GM19240 (cell line): ENCODE data around the gene ANKRD49.

Experiments used
- DNase-seq: peaks from one replicate; pipeline ENCODE4 v3.0.0; 2011; ENCODE audit warnings: low spot score; ENCODE audit not compliant: insufficient read length

ANKRD49 gene, protein sequence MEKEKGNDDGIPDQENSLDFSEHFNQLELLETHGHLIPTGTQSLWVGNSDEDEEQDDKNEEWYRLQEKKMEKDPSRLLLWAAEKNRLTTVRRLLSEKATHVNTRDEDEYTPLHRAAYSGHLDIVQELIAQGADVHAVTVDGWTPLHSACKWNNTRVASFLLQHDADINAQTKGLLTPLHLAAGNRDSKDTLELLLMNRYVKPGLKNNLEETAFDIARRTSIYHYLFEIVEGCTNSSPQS

GRCh38 chr11:94493281-94494125 is at the start of gene ANKRD49, which contains the start of gene MRE11:
Gene ANKRD49, plus strand, starts transcription at chr11:94493984. Its CDS starts 2,710 bp downstream, at chr11:94496694.
Gene MRE11, minus strand, starts transcription at chr11:94493844. Its CDS starts 1,043 bp downstream, at chr11:94492801.
- DNase-seq, result peak; percentile 70

GRCh38 chr11:94445641-94446040 is 48.1 kb upstream of the ANKRD49 start:
- no peak for DNase-seq

DNA sequence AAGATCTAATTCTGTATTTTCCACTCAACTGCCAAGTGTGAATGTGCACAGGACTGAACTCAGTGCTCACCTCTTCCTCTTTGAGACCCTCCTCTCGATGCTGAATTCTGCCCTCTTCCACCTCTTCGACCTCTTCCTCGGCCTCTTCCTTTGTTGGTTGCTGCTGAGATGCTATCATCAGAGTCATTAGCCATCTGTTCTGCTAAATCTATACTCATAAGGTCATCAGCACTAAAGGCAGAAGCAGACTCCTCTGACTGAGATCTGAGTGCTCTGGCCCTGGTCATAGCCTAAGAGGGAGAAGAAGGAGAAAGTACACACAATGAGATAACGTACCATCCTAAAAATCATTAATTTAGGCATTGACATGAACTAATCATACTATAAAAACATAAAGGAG is 46.6 kb upstream of the ANKRD49 start:
- DNase-seq, result no peak

DNA sequence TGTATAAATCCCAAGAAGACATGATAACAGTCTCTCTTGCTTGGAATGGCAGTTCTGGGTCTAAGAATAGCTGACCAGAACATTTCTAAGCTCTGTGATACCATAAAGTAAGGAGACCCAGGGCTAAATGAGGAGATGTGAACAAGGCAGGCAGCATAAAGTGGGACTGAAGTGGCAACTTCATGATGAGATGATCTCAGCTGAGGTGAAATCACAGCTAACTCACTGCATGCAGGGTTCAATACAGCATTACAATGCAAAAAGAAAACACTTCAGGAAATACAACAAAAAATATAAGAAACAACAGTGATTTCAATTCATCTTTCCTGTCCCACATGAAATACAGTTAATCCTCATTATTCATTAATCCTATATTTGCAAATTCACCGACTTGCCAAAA is 44.8 kb upstream of the ANKRD49 start:
- DNase-seq, result no peak

GRCh38 chr11:94449437-94449836 is 44.3 kb upstream of the ANKRD49 start:
- DNase-seq, result no peak

DNA sequence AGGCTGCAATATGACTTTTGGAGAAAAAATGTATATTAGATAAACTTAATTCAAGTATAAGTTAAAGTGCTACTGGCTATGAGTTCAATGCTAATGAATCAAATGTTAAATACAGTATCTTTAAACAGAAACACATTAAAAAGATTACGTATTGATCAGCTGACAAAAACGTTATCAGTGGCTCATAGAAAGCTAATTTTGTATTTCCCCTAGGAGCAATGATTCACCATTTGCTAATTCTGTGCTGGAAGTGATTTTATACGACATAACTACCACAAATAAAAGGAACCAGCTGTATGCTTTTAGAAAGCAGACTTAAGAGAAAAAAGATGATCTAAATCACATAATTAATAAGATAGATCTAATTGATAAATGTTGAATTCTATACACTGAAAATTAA is 43.7 kb upstream of the ANKRD49 start:
- no peak for DNase-seq

- no peak for DNase-seq
Measured at GRCh38 chr11:94452988-94453387, 40.8 kb upstream of the ANKRD49 start.

DNA sequence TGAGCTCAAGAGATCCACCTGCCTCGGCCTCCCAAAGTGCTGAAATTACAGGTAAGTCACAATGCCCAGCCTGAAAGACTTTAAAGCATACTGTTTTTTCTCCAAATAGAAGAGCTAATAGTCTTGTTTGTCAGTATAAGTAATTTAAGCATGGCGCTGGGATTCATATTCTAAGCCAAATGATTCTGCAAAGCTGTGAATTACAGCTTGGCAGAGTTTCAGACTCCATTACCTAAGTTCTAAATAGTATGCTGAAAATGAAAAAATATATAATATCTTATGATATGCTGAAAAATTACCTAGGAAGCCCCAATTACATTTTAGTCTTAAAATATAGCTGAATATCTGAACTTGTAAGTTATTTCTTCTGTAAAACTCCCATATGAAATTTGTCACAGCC is 39.5 kb upstream of the ANKRD49 start:
- no peak for DNase-seq

- no peak for DNase-seq
Measured at GRCh38 chr11:94455861-94456260, 37.9 kb upstream of the ANKRD49 start.

- no peak for DNase-seq
Measured at GRCh38 chr11:94457118-94458029, 36.4 kb upstream of the ANKRD49 start.

DNA sequence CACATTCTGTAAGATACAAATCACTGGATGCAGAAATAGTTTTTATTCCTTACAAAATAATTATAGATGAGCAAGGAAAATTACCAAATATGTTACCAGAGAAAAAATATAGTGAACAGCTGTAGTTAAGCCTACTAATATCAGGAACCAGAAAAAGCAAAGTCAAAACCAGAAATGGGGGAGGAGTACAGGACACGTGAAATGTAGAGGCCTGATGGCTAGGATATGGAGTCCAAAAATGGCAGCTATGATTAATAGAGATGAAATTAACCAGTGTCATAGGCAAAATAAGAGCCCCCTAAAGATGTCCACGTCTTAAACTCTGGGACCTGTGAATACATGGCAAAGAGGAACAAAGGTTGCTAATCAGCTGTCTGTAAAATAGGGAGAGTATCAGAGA is 34.2 kb upstream of the ANKRD49 start:
- no peak for DNase-seq

GRCh38 chr11:94469416-94469815 is 24.4 kb upstream of the ANKRD49 start:
- no peak for DNase-seq

DNA sequence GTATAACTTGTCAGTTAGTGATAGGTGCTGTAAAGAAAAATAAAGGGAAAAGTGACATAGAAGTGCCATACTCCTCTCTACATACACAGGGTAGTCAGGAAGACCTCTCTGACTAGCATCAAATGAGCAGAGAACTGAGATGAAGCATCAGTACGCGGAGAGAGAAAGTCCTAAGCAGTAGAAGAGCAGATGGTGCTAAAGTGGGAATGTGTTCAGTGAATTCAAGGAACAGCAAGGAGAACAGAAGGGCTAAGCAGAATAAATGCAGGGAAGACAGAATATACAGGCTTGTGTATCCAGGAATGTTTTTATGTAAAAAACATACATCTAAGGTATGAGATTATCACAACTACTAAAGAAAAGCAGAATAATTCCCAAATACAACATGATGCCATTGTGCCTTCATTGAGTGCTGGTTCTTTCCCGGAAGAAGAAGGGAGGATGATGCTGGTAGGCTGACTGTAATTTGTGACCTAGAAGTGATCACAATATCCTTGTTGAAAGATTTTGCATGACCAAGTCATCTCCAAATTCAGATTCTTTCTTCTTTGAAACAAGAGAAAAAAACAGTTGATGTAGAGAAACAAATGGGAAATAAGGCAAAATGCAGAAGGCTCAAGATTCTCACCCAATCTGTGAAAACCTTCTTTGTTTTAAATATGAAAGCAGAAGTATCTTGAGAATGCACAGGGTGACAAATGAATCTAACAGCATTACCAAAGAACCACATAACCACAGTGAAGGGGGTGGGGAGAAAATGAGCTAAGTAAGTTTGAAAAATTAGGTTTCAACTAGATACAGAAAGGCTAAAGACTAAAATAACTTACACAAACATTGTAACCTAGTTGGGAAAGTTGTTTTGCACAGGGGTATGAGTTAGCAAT is 20.6 kb upstream of the ANKRD49 start:
- DNase-seq, result no peak

DNA sequence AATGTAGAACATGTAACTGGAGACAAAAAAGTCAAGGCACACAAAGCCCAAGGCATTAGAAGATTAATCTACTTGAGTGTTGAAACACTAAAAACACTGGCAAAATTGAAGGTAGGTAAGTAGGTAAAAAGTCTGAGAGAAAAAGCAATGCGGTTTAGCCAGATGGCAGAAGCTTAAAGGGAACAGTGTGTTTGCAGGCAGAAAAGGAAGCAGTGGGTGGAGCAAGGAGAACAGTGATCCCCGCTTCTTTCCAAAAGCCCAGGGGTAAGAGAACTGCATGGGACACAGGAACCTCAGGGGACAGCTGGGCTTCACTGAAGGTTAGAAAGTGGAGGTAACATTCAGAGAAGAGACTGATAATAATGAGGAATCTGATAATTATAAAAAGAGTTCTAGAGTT is 16.2 kb upstream of the ANKRD49 start:
- DNase-seq, result no peak

DNA sequence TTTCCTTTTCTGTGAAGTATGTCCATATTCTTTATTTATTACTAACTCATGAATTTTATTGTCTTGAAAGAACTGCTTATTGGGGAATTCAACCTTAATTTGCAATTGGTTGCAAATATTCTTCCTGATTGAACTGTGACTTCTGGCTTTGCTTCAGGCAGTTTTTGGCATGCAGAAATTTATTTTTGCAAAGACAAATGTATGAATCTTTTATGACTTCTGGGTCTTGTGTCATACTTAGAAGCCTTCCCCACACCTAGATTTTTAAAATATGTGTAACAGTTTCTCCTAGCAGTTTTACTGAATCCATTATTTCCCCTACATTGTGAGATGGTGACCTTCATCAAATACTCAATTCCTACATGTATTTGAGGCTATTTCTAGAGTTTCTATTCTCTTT is 12.4 kb upstream of the ANKRD49 start:
- DNase-seq, result no peak

DNA sequence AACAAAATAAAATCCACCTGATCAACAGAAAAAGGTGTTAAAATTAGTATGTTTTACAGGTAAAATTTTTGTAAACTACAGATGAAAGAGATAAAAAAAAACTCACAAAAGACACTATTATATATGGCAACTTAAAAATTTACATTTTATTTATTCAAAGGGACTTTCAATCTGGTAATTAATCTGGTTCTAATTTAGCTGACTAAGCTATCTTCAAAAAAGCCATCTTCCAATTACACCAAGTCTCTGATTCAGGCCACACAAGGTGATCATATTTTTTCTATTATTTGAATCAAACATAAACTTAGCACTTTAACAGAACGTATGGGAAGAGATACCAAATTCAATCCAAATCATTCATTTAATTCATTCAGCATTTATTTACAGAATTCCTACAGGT is 7.7 kb upstream of the ANKRD49 start:
- DNase-seq, result no peak

- DNase-seq, result no peak
Measured at GRCh38 chr11:94494126-94494680, 419 bp downstream of the ANKRD49 start.

- DNase-seq, result no peak
Measured at GRCh38 chr11:94500181-94500580, 6.4 kb downstream of the ANKRD49 start.

DNA sequence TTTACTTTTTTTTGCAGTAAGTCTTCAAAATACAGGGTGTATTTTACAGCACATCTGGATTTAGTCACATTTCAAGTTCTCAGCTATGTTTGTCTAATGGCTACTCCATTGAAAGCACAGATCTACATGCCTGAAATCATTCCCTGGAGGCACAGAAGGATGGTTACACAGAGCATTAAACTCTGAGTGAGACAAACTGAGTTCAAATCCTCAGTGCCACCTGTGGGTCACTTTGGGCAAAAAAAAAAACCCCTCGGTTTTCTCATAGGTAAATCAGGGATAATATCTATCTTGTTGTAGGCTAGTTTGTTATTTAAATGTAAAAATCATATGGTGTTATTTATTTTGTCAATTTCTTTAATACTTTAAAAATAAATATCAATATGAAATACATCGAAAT is 7.7 kb downstream of the ANKRD49 start:
- no peak for DNase-seq

DNA sequence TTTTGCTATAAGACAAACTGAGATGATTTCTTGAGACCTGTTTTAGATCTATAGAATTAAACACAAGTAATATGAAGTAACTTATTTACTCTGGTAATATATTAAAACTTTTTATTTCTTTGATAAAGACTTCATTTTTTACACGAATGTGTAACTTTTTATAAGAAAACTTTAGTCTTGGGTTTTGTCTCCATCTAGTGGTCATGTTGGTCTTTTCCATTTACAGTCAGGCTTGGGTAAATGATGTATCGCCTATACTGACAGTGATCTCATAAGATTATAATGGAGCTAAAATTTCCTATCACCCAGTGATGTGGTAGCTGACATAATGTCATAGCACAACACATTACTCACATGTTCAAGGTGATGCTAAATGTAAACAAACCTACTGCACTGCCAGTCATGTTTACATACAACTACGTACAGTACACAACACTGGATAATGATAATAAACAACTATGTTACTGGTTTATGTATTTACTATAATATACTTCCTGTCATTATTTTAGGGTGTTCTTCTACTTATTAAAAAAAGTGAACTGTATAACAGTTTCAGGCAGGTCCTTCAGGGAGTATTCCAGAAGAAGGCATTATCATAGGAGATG is 11.0 kb downstream of the ANKRD49 start:
- DNase-seq, result no peak
